Liver (tissue), 3 donors: ENCODE measurements around the gene OXTR.

Source experiments
- ATF3 ChIP-seq: IDR thresholded peaks from 2 replicates; pipeline ENCODE4 v1.6.1; 2016; ENCODE audit warnings: antibody characterized with exemption
- CTCF ChIP-seq: fragments of 150-350 bp; IDR thresholded peaks from 2 replicates; pipeline ENCODE4 v1.5.1; 2017; ENCODE audit warnings: improper control_type of control experiment, low read depth, low read length; ENCODE audit not compliant: missing input control
- EGR1 ChIP-seq, 2 donors: IDR thresholded peaks; 2 replicates each; pipeline ENCODE4 v1.6.1; 2016 to 2018; ENCODE audit warnings: antibody characterized with exemption in 2 of 2, low read depth in 2 of 2
- GABPA ChIP-seq, 2 donors: IDR thresholded peaks in 1 of 2; conservative IDR thresholded peaks in 1 of 2; 2 replicates each; pipeline ENCODE4 v1.6.1; 2016; ENCODE audit warnings: antibody characterized with exemption in 2 of 2, mild to moderate bottlenecking in 1 of 2, moderate library complexity in 1 of 2
- HNF4A ChIP-seq, 2 donors: conservative IDR thresholded peaks; 2 replicates each; pipeline ENCODE4 v1.6.1; 2016; ENCODE audit warnings: antibody characterized with exemption in 2 of 2, mild to moderate bottlenecking in 2 of 2
- JUND ChIP-seq, 2 donors: IDR thresholded peaks; 2 replicates each; pipeline ENCODE4 v1.6.1; 2016; ENCODE audit warnings: antibody characterized with exemption in 2 of 2
- MAX ChIP-seq: IDR thresholded peaks from 2 replicates; pipeline ENCODE4 v1.6.1; 2016; ENCODE audit warnings: antibody characterized with exemption
- NR2F2 ChIP-seq: IDR thresholded peaks from 2 replicates; pipeline ENCODE4 v1.6.1; 2016; ENCODE audit warnings: antibody characterized with exemption
- RAD21 ChIP-seq, 2 donors: IDR thresholded peaks; 2 replicates each; pipeline ENCODE4 v1.6.1; 2016; ENCODE audit warnings: antibody characterized with exemption in 2 of 2, mild to moderate bottlenecking in 2 of 2
- REST ChIP-seq: IDR thresholded peaks from 2 replicates; pipeline ENCODE4 v1.6.1; 2016; ENCODE audit warnings: antibody characterized with exemption, mild to moderate bottlenecking
- SP1 ChIP-seq: IDR thresholded peaks from 2 replicates; pipeline ENCODE4 v1.6.1; 2018; ENCODE audit warnings: antibody characterized with exemption, mild to moderate bottlenecking
- TAF1 ChIP-seq: conservative IDR thresholded peaks from 2 replicates; pipeline ENCODE4 v1.6.1; 2016; ENCODE audit warnings: antibody characterized with exemption, mild to moderate bottlenecking
- donor health status: healthy.
- donor health status: healthy.

GRCh38 chr3:8722808-8723207, 46.6 kb downstream of the OXTR start:
- TF ChIP-seq CTCF (no peak), ATF3 (no peak), REST (no peak), HNF4A (conservative IDR thresholded peaks at IDR 0.05) (no peak), MAX (no peak), GABPA (IDR thresholded peaks at IDR 0.05 in 1 of 2, conservative IDR thresholded peaks at IDR 0.05 in 1 of 2) (no peak), TAF1 (no peak), SP1 (no peak), RAD21 (IDR thresholded peaks at IDR 0.05) (no peak), NR2F2 (no peak), JUND (IDR thresholded peaks at IDR 0.05) (no peak), EGR1 (IDR thresholded peaks at IDR 0.05; ENCODE audit: low read depth in 2 of 2) (no peak)
